DND-41 (cell line): ENCODE data around the gene SAMD10.

Source experiments
- ATAC-seq: fragments of 200-7000 bp; cut with Tn5 transposase; 3 replicates; pipeline ENCODE4 v1.9.1; 2021; ENCODE audit warnings: low read depth; ENCODE audit not compliant: insufficient read depth
- DNase-seq: peaks from one replicate; pipeline ENCODE4 v3.0.0-alpha.2; 2020
- H2AFZ ChIP-seq: 2 replicates; pipeline ENCODE4 v1.6.0; 2012; ENCODE audit warnings: low read depth, low read length
- H3K27ac ChIP-seq: 2 replicates; pipeline ENCODE4 v1.5.1; 2012; ENCODE audit warnings: low read length, inconsistent platforms
- H3K27me3 ChIP-seq: fragments of 200-600 bp; sonication (generic); 2 replicates; pipeline ENCODE4 v1.6.0; 2012; ENCODE audit warnings: low read length, mild to moderate bottlenecking, inconsistent platforms; ENCODE audit not compliant: insufficient read depth, poor library complexity
- H3K36me3 ChIP-seq: 2 replicates; pipeline ENCODE4 v1.5.1; 2012; ENCODE audit warnings: low read length, inconsistent platforms; ENCODE audit not compliant: insufficient read depth
- H3K4me1 ChIP-seq: 2 replicates; pipeline ENCODE4 v1.5.1; 2012; ENCODE audit warnings: mild to moderate bottlenecking, low read length; ENCODE audit not compliant: insufficient read depth
- H3K4me2 ChIP-seq: 2 replicates; pipeline ENCODE4 v1.6.0; 2012; ENCODE audit warnings: mild to moderate bottlenecking, moderate library complexity, low read length, inconsistent platforms; ENCODE audit not compliant: insufficient read depth
- H3K4me3 ChIP-seq, 2 experiments: fragments of 200-600 bp in 1 of 2; shearing (Covaris generic) in 1 of 2; 2 replicates each; pipeline ENCODE4 v1.5.1; 2012 to 2016; ENCODE audit warnings: inconsistent platforms in 2 of 2, low read length in 2 of 2, mild to moderate bottlenecking in 2 of 2, low read depth in 1 of 2, moderate library complexity in 1 of 2
- H3K79me2 ChIP-seq: 2 replicates; pipeline ENCODE4 v1.6.0; 2012; ENCODE audit warnings: low read length, inconsistent platforms; ENCODE audit not compliant: insufficient read depth
- H3K9ac ChIP-seq: 2 replicates; pipeline ENCODE4 v1.6.0; 2012; ENCODE audit warnings: low read depth, mild to moderate bottlenecking, inconsistent platforms, low read length, moderate library complexity
- H3K9me3 ChIP-seq: 2 replicates; pipeline ENCODE4 v1.5.1; 2012; ENCODE audit warnings: low read length, moderate library complexity, mild to moderate bottlenecking, inconsistent platforms; ENCODE audit not compliant: insufficient read depth, severe bottlenecking
- H4K20me1 ChIP-seq: 2 replicates; pipeline ENCODE4 v1.6.0; 2012; ENCODE audit warnings: low read length; ENCODE audit not compliant: insufficient read depth
- EZH2 ChIP-seq: IDR thresholded peaks from 3 replicates; pipeline ENCODE4 v1.6.1; 2012; ENCODE audit warnings: borderline replicate concordance, low read depth, mild to moderate bottlenecking, moderate library complexity, low read length, inconsistent platforms; ENCODE audit not compliant: severe bottlenecking
- TF ChIP-seq, protein P1 (sequence below): IDR thresholded peaks from 2 replicates; pipeline ENCODE4 v1.5.1; 2012; ENCODE audit warnings: borderline replicate concordance, low read length, moderate library complexity, mild to moderate bottlenecking; ENCODE audit not compliant: poor library complexity, severe bottlenecking; ENCODE audit errors: extremely low read depth

Gene SAMD10

GRCh38 chr20:64006490-64006889, 27.0 kb upstream of the SAMD10 start:
- no peak overlapping the region for H3K9ac ChIP-seq
- ATAC-seq = no peak
- peaks cover 46% of the 10 kb centered on the region for H4K20me1 ChIP-seq
- H2AFZ ChIP-seq = no peak overlapping the region
- no peak overlapping the region for H3K4me3 ChIP-seq
- H3K4me1 ChIP-seq = no peaks in the 10 kb centered on the region
- DNase-seq = no peak
- no peak for TF ChIP-seq EZH2
- TF ChIP-seq, protein P1, sequence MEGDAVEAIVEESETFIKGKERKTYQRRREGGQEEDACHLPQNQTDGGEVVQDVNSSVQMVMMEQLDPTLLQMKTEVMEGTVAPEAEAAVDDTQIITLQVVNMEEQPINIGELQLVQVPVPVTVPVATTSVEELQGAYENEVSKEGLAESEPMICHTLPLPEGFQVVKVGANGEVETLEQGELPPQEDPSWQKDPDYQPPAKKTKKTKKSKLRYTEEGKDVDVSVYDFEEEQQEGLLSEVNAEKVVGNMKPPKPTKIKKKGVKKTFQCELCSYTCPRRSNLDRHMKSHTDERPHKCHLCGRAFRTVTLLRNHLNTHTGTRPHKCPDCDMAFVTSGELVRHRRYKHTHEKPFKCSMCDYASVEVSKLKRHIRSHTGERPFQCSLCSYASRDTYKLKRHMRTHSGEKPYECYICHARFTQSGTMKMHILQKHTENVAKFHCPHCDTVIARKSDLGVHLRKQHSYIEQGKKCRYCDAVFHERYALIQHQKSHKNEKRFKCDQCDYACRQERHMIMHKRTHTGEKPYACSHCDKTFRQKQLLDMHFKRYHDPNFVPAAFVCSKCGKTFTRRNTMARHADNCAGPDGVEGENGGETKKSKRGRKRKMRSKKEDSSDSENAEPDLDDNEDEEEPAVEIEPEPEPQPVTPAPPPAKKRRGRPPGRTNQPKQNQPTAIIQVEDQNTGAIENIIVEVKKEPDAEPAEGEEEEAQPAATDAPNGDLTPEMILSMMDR = no peak
- H3K4me2 ChIP-seq = no peak overlapping the region
- peaks cover 48% of the 10 kb centered on the region for H3K79me2 ChIP-seq
- H3K27me3 ChIP-seq = no peaks in the 10 kb centered on the region
- H3K36me3 ChIP-seq = peaks cover 89% of the 10 kb centered on the region
- no peak overlapping the region for H3K27ac ChIP-seq
- no peaks in the 10 kb centered on the region for H3K9me3 ChIP-seq

GRCh38 chr20:64005394-64005793, 26.0 kb upstream of the SAMD10 start:
- no peak overlapping the region for H2AFZ ChIP-seq
- no peak overlapping the region for H3K9ac ChIP-seq
- H3K4me2 ChIP-seq = no peak overlapping the region
- H3K79me2 ChIP-seq = peaks cover 50% of the 10 kb centered on the region
- no peak overlapping the region for H3K4me3 ChIP-seq
- H3K27me3 ChIP-seq = no peaks in the 10 kb centered on the region
- H3K9me3 ChIP-seq = no peaks in the 10 kb centered on the region
- no peaks in the 10 kb centered on the region for H3K4me1 ChIP-seq
- DNase-seq (no peak), ATAC-seq (no peak)
- H4K20me1 ChIP-seq = peaks cover 42% of the 10 kb centered on the region
- no peak overlapping the region for H3K27ac ChIP-seq
- no peak for TF ChIP-seq EZH2
- TF ChIP-seq, protein P1 = no peak
- H3K36me3 ChIP-seq = peaks cover 89% of the 10 kb centered on the region

- Histone ChIP-seq H3K27me3 (no peaks in the 10 kb centered on the region), H3K79me2 (peaks cover 45% of the 10 kb centered on the region), H2AFZ (no peak overlapping the region), H3K36me3 (peaks cover 89% of the 10 kb centered on the region), H3K4me2 (no peak overlapping the region), H3K9ac (no peak overlapping the region), H3K4me3 (no peak overlapping the region), H3K9me3 (no peaks in the 10 kb centered on the region), H4K20me1 (peaks cover 39% of the 10 kb centered on the region), H3K4me1 (no peaks in the 10 kb centered on the region), H3K27ac (no peak overlapping the region)
- DNase-seq (no peak), ATAC-seq (no peak)
- TF ChIP-seq, protein P1 = no peak
- no peak for TF ChIP-seq EZH2
Observed at GRCh38 chr20:64003960-64004725, 24.7 kb upstream of the SAMD10 start.
